Stimulated activated naive CD8-positive, alpha-beta T cell treated with anti-CD3 and anti-CD28 coated beads, Interleukin-15, amount 100 ng/mL, for 72 hours (primary cell): ENCODE data around the gene NAPSA.
A peak's percentile ranks its signal among the peaks of the same experiment; 100 is the strongest.

ENCODE experiments used
- ATAC-seq: fragments of 150-1000 bp; cut with Tn5 transposase; 2 replicates; pipeline ENCODE4 v1.10.0; 2021; ENCODE audit warnings: mild to moderate bottlenecking, moderate library complexity
- DNase-seq, 2 donors: peaks; one replicate each; pipeline ENCODE4 v3.0.0; 2021 to 2022
- H3K27ac Mint-ChIP-seq, 2 donors: one replicate each; pipeline ENCODE4 v1.8.0; 2022; ENCODE audit warnings: mild to moderate bottlenecking in 2 of 2, mixed read lengths in 2 of 2, moderate library complexity in 2 of 2
- H3K27me3 Mint-ChIP-seq: one replicate; pipeline ENCODE4 v1.8.0; 2022; ENCODE audit warnings: mixed read lengths
- H3K4me1 Mint-ChIP-seq: one replicate; pipeline ENCODE4 v1.8.0; 2022; ENCODE audit warnings: mild to moderate bottlenecking, mixed read lengths
- H3K4me3 Mint-ChIP-seq, 2 donors: one replicate each; pipeline ENCODE4 v1.8.0; 2022; ENCODE audit warnings: mild to moderate bottlenecking in 2 of 2, mixed read lengths in 2 of 2, moderate library complexity in 1 of 2
- H3K9me3 Mint-ChIP-seq, 2 donors: one replicate each; pipeline ENCODE4 v1.8.0; 2022; ENCODE audit warnings: mixed read lengths in 2 of 2

NAPSA gene

GRCh38 chr19:50378169-50378862, 12.9 kb upstream of the NAPSA start:
- H3K27me3 Mint-ChIP-seq = no peaks in the 10 kb centered on the region
- peak overlapping the region; percentile 5 to 51 for H3K4me3 Mint-ChIP-seq
- ATAC-seq (no peak), DNase-seq (no peak)
- no peaks in the 10 kb centered on the region for H3K9me3 Mint-ChIP-seq
- peaks cover 43% of the 10 kb centered on the region for H3K4me1 Mint-ChIP-seq
- H3K27ac Mint-ChIP-seq = no peak overlapping the region

GRCh38 chr19:50377517-50377916, 12.1 kb upstream of the NAPSA start:
- H3K27ac Mint-ChIP-seq = no peak overlapping the region
- peak overlapping the region; percentile 98 for H3K4me3 Mint-ChIP-seq
- no peaks in the 10 kb centered on the region for H3K27me3 Mint-ChIP-seq

GRCh38 chr19:50377051-50377461, 11.6 kb upstream of the NAPSA start:
- Mint-ChIP-seq H3K4me1 (peaks cover 39% of the 10 kb centered on the region), H3K9me3 (no peaks in the 10 kb centered on the region), H3K27ac (peak overlapping the region; percentile 52 to 61), H3K27me3 (no peaks in the 10 kb centered on the region), H3K4me3 (peak overlapping the region; percentile 98)
- DNase-seq (no peak), ATAC-seq (peak; percentile 2)

More at GRCh38 chr19:50377517-50377916, 12.1 kb upstream of the NAPSA start:
- DNase-seq (no peak), ATAC-seq (no peak)
- no peaks in the 10 kb centered on the region for H3K9me3 Mint-ChIP-seq
- H3K4me1 Mint-ChIP-seq = peaks cover 39% of the 10 kb centered on the region

- Mint-ChIP-seq H3K4me1 (peaks cover 39% of the 10 kb centered on the region), H3K27me3 (no peaks in the 10 kb centered on the region), H3K9me3 (no peaks in the 10 kb centered on the region), H3K27ac (peak within 1 kb of the TSS; percentile 94 to 98), H3K4me3 (peak within 1 kb of the TSS; percentile 98)
- DNase-seq (peak; percentile 90 to 94), ATAC-seq (peak; percentile 97)
Measured at GRCh38 chr19:50376166-50377050, 11.0 kb upstream of the NAPSA start, which contains the start of gene NR1H2. Gene NR1H2 (plus strand): TSS chr19:50376457. CDS start chr19:50377606, 1,149 bp downstream.

- ATAC-seq = no peak
- H3K9me3 Mint-ChIP-seq = no peaks in the 10 kb centered on the region
- H3K27ac Mint-ChIP-seq = no peak overlapping the region
Measured at GRCh38 chr19:50371914-50372475, 6.6 kb upstream of the NAPSA start.

GRCh38 chr19:50368649-50369570, 3.5 kb upstream of the NAPSA start:
- H3K4me1 Mint-ChIP-seq = peaks cover 53% of the 10 kb centered on the region
- ATAC-seq = peak; percentile 78

More at GRCh38 chr19:50371914-50372475, 6.6 kb upstream of the NAPSA start:
- Mint-ChIP-seq H3K4me1 (peaks cover 42% of the 10 kb centered on the region), H3K27me3 (no peaks in the 10 kb centered on the region), H3K4me3 (no peak overlapping the region)
- no peak for DNase-seq

GRCh38 chr19:50362656-50363424, 2.6 kb downstream of the NAPSA start:
- Mint-ChIP-seq H3K4me3 (peak overlapping the region; percentile 69 to 81), H3K4me1 (peaks cover 91% of the 10 kb centered on the region), H3K27me3 (no peaks in the 10 kb centered on the region), H3K27ac (peak overlapping the region; percentile 86 to 92), H3K9me3 (peaks cover 0 to 20% of the 10 kb centered on the region in 2 donors)
- peak in 1 of 2 donors; percentile 27 for DNase-seq
- ATAC-seq = peak; percentile 35

More at GRCh38 chr19:50368649-50369570, 3.5 kb upstream of the NAPSA start:
- DNase-seq = peak; percentile 81 to 82
- no peaks in the 10 kb centered on the region for H3K9me3 Mint-ChIP-seq
- no peaks in the 10 kb centered on the region for H3K27me3 Mint-ChIP-seq
- peak overlapping the region; percentile 95 to 99 for H3K27ac Mint-ChIP-seq
- H3K4me3 Mint-ChIP-seq = peak overlapping the region; percentile 90 to 96

GRCh38 chr19:50362030-50362412, 3.4 kb downstream of the NAPSA start:
- ATAC-seq (no peak), DNase-seq (no peak)
- no peaks in the 10 kb centered on the region for H3K27me3 Mint-ChIP-seq
- no peak overlapping the region for H3K27ac Mint-ChIP-seq
- H3K9me3 Mint-ChIP-seq = peaks cover 0 to 20% of the 10 kb centered on the region in 2 donors
- peak overlapping the region; percentile 69 to 70 for H3K4me3 Mint-ChIP-seq
- H3K4me1 Mint-ChIP-seq = peaks cover 90% of the 10 kb centered on the region

GRCh38 chr19:50361290-50362029, 4.0 kb downstream of the NAPSA start:
- DNase-seq (peak in 1 of 2 donors; percentile 32), ATAC-seq (no peak)
- Mint-ChIP-seq H3K27me3 (no peaks in the 10 kb centered on the region), H3K27ac (no peak overlapping the region), H3K9me3 (peaks cover 0 to 20% of the 10 kb centered on the region in 2 donors), H3K4me1 (peaks cover 89% of the 10 kb centered on the region), H3K4me3 (peak overlapping the region; percentile 69 to 70)

GRCh38 chr19:50359328-50359818, 6.1 kb downstream of the NAPSA start:
- H3K9me3 Mint-ChIP-seq = peaks cover 0 to 20% of the 10 kb centered on the region in 2 donors
- peak overlapping the region; percentile 94 to 96 for H3K4me3 Mint-ChIP-seq
- ATAC-seq (no peak), DNase-seq (peak in 1 of 2 donors; percentile 30)
- peak overlapping the region; percentile 97 to 99 for H3K27ac Mint-ChIP-seq
- H3K4me1 Mint-ChIP-seq = peaks cover 72% of the 10 kb centered on the region
- no peaks in the 10 kb centered on the region for H3K27me3 Mint-ChIP-seq

GRCh38 chr19:50358483-50359327, 6.7 kb downstream of the NAPSA start:
- peak; percentile 41 for ATAC-seq
- peaks cover 0 to 20% of the 10 kb centered on the region in 2 donors for H3K9me3 Mint-ChIP-seq
- H3K27me3 Mint-ChIP-seq = no peaks in the 10 kb centered on the region
- H3K4me1 Mint-ChIP-seq = peaks cover 68% of the 10 kb centered on the region
- DNase-seq = peak; percentile 86 to 88
- peak overlapping the region; percentile 94 to 96 for H3K4me3 Mint-ChIP-seq
- peak overlapping the region; percentile 97 to 99 for H3K27ac Mint-ChIP-seq

- Mint-ChIP-seq H3K9me3 (peaks cover 0 to 20% of the 10 kb centered on the region in 2 donors), H3K4me3 (peak overlapping the region; percentile 94 to 96), H3K27me3 (no peaks in the 10 kb centered on the region), H3K27ac (peak overlapping the region; percentile 97 to 99), H3K4me1 (peaks cover 55% of the 10 kb centered on the region)
- DNase-seq (peak; percentile 84 to 88), ATAC-seq (peak; percentile 81)
Measured at GRCh38 chr19:50357178-50358100, 8.0 kb downstream of the NAPSA start.
